Cerebellar cortex (tissue), 1 donor: ENCODE measurements around the gene NRN1.
"Not testable (repeated sequence)": the region's sequence is repeated elsewhere in the genome, so short reads cannot be mapped to it uniquely, and the experiment has no call there.

Experiments
- DNase-seq: peaks from one replicate; pipeline ENCODE4 v3.0.0-alpha.2; 2015; ENCODE audit warnings: low spot score

Gene NRN1

DNA sequence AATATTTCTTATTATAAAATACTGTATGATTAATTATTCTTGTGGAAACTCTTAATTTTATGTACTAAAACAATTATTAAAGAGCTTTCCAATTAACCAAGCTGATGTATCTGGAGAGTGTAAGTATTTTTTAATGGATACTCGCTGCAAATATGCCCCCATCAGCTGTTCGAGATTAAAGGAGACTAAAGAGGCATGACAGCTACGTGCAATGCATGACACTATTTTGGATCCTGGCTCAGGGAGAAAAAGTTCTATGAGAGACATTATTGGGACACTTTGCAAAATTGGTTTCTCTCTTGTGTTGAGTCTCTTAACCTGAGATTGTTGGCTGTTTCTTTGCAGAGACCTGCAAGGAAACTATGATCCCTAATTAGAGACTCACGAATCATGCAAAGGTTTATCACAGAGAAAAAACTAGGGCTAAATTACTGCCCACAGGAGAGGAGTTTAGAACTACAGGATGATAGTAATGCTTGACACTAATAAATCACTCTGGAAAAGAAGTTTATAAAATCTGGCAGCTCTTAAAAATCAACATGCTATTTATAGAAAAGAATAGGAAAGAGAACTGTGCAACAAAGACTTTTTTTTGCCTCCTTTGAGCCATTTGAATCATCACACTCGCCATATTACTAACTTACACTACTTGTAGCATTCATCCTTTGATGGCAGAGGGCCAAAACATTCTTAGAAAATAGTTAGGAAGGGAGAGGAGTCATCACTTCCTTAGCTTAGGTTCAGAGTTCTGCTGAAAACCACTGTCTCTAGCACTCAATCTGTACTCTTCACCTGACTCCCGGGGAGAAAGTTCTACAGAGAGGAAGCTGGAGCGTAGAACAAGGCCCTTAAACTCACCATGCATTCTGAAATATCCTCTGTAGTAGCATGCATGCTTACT lies 25.3 kb downstream of the NRN1 start:
- no peak for DNase-seq

DNA sequence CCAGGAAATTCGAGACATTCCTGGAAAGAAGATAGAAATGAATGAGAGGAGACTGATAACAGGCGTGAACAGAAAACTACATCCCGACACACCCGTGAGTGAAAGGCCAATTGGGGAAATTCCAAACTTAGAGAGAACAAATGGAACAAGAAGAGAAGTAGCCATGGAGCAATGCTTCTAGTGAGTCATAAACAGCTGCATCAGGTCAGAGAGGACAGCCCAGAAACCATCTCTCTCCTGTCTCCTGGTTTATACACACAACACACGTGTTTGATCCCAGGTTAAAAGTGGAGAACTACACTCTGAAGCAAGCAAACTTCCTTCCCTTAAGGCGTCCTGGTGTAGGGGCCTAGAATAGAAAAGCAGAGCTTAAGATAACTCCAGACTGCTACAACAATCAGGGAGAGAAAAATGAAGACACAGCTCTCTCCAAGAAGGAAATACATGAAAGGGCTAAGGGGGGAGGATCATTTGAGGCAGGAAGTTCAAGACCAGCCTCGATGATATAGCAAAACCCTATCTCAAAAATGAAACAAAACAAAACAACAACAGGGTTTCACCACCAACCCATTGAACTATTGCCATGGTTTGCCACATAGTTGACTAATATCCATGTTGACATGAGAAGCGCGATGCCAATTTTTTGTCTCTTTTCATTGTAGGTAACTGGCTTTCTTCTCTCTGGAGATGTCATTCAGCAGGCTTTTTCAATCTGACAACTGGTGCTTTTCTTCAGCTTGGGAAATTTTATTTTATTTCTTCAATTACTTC lies 26.9 kb downstream of the NRN1 start:
- no peak for DNase-seq

DNA sequence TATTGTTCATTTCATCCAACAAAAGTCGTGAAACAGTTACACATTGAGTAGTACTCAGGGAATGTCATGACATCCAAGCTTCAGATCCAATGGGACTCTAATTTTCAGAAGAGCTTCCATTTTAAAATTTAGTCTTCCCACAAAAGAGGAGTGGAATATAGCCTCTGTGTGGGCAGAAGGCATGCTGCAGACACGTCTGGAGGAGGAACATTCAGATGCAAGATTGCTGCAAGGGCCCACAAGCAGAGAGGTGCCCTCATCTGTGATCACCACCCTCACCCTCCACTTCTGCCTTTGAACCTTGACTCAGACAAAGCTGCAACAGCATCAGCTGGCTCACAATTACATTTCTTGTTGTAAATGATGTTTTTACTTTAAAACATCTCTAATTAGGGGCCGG lies 29.9 kb downstream of the NRN1 start:
- no peak for DNase-seq

DNA sequence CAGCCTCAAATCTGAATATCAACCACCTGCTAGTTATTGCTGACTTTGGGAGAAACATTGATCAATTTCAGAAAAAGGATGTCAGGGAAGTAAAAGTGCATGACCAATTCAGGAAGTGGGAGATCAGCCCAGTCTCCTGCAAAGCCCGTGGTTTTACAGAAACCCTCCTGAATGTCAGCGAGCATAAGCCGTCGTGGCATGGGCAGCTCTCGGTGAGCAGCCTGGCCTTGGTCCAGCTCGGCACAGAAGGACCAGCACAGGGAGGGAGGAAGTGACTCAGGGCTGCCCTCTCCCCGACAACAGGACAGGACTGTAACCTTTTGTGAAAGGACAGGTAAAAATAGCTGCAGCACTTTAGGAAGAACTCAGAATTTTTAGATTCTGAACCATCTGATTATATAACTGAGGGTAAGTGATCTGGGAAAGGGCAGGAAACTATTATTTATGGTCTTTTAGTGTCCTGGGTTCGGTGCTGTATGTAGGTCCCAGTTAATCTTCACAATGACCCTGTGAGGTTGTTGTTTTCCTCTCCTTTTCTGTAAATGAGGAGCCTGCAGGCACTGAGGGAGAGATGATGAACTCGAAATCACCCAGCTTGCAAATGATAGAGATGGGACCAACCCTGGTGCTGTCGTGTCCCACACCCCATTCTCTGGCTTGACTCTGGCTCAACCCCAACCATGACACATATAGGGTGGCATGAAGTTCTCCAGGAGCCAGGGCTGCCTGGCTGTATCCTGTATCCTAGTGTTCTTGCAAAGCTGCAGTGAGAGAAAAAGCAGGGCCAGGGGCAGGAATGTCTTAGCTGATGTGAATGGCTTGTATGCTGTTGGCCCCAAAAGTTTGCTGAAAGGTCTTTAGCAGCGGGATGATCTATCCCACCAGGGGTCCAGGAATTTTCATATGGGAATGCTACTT lies 37.6 kb downstream of the NRN1 start:
- peak; percentile 72 for DNase-seq

DNA sequence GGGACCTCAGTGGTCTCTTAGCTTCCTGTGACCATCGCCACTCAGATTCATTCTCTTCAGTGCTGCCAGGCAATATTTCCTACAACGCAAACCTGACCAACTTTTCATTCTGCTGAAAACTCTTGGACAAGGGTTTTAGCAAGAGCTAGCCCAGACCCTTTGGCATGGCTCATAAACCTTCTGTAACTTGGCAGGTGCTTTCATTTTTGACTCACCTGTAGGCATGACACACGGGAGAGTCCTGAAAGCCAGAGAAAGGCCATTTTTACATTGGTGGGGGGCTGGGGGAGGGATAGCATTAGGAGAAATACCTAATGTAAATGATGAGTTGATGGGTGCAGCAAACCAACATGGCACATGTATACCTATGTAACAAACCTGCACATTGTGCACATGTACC lies 38.7 kb downstream of the NRN1 start:
- DNase-seq, result not testable (repeated sequence)

DNA sequence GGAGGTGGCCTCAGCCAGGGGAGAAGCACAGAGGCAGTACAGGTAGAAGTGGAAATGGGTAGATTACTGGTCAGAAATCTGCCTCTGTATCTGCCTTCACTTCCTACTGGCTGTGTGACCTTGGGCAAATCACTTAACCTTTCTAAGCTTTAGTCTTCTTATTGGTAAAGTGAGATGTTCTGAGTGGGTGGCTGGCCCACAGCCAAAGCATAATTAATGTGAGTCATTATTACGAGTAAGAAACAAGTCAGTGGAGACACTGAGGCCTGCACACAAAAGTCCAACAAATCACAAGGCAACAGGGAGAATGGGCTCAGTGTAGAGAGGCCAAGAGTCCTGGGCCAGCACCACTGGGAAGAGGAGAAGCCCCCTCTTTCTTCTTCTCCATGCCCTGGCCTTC lies 39.1 kb downstream of the NRN1 start:
- DNase-seq, result no peak

DNA sequence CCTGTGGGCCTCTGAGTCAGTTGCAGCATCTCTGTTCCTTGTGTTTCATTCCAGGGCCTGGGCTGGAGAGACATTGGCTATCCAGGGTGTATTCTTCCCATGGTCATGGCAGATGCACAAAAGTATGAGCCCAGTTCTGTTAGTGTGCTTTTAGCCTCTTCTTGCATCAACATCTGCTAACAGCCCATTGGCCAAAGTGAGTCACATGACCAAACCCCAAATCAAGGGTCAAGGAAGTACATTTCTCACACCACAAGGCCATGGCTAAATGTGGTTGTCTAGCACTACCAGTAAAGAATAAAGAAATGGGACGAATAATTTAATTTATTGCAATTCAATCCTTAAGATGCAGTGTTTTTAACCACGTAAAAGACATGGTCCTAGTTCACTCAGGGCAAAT lies 43.9 kb downstream of the NRN1 start:
- DNase-seq, result no peak

DNA sequence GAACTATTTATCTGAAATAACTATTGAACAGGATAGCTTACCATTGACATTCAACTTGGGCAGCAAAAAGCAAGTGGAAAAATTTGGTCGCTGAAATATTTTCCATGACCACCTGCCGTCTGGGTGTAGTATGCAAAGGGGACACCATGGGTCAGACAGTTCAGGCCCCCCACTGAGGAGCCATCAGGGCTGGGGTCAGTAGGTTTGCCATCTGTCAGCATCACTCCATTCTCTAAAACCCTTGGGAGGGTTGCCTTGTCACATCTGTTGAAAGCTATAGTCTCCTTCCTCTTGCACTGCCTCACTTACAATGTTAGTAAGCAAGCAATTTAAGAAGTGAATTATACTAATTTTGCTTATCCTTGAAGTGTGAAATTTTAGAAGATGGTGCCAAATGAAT lies 44.9 kb downstream of the NRN1 start:
- DNase-seq, result no peak

DNA sequence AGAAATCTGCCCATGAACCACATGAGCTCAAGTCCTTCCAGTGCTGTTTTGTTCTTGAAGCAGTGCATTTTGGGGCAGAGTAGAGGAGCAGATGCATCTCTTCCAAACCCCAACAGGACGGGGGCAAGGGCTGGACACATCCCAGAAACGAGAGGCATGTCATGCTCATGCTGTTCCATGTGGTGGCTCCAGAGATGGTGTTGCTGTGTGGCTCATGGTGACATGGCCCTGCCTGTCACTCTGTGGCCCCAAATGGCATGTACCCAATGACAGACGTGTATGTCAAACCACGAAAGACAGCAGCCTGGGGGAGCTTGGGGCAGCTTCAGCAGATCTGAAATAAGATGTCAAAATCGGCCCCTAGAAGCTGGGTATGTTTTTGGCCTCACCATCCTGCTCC lies 46.3 kb downstream of the NRN1 start:
- no peak for DNase-seq

DNA sequence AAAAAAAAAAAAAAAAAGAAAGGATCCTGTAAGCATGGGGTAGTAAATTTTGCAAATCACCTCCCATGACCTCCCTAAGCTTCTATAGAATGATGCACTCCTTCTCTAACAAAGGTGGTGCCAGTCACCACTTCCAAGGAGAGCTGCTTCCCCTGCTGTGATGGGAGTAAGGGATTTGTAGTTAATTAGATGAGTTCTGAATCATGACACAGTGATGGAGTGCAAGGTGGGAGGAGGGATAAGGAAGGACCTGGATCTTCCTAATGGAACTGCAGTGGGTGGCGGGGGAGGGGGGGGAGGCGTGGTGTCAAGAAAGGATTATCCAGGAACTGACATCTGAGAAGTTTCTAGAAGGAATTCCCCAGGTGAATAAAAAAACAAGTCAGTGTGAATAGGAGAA lies 47.8 kb downstream of the NRN1 start:
- DNase-seq, result no peak

DNA sequence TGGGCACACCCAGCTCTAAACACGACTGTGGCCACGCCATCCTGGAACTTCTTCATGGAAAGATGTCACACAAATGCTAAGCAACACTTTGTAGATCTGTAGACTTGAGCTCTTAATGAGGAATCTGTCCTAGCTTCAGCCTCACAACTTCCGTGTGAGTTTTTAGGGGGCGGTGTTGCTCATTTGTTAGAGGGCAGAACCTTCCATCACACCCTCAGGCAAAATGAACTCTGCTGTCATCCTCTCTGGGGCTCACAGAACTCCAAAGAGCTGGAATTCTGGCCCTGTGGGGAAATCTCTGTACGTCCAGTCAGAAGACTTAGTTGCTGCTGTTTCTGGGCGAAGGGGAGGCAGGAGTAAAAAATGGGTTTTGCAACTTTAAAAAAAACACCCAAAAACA lies 49.8 kb downstream of the NRN1 start:
- DNase-seq, result no peak

DNA sequence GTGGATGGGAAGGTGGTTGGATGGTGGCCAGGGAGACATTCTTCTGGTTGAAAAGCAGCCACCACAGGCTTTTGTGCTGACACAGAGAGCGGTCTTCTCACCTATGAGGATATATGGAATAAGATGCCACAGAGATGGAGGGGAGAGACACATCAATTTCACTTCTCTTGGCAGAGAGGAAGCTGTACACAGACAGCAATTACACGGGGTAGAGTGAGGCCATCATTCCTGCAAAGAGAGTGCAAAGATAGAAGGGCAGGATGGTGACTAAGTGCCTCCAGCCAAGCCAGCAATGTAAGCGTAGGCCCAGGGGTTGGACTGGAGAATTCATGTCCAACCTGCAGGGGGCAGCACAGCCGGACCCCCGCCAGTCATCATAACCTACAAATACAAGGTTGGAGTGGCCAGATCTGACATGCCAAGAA lies 56.4 kb downstream of the NRN1 start:
- peak; percentile 6 for DNase-seq
